K562 (cell line): ENCODE measurements around the gene USP5. TPM values are rescaled to one million over a fixed set of nuclear protein-coding genes. Genes with fewer than 3 reads are reported as not detected.

Source experiments
- ATAC-seq: fragments of 200-7000 bp; cut with Tn5 transposase; 3 replicates; pipeline ENCODE4 v1.9.1; 2020; ENCODE audit warnings: moderate library complexity
- BruUV-seq: library from RNA; stranded (reverse); fragments of 400-500 nt; replicated peaks from 2 replicates; lab custom pipeline; 2021; lab: Mats Ljungman, UMichigan
- CTCF ChIA-PET: fragments of 300-600 bp; formaldehyde crosslinking; extraction: SDS; loops from one replicate; lab custom pipeline; 2021; ENCODE audit warnings: low intra/inter-chr PET ratio; lab: Yijun Ruan, JAX
- POLR2A ChIA-PET: fragments of 300-600, 350-650 bp; sonication (Branson Sonifier 250); formaldehyde crosslinking; extraction: SDS; loops from one replicate; lab custom pipeline; 2021; ENCODE audit warnings: antibody characterized with exemption, inconsistent platforms; lab: Yijun Ruan, JAX
- DNase-seq, 4 experiments: peaks; one replicate each; pipeline versions ENCODE4 v3.0.0 to v3.0.0-alpha.2; 2011 to 2018; ENCODE audit warnings: low spot score in 3 of 4, mixed read lengths in 3 of 4; ENCODE audit errors: extremely low read depth in 1 of 4
- FAIRE-seq: peaks from 2 replicates; lab custom pipeline; 2011; peaks lifted over from hg19 to GRCh38; lab: Jason Lieb, UNC
- H2AFZ ChIP-seq: 2 replicates; pipeline ENCODE4 v1.6.0; 2011; ENCODE audit warnings: low read depth, low read length, control low read depth, inconsistent platforms
- H3K27ac ChIP-seq: fragments of 200-600 bp; 3 replicates; pipeline ENCODE4 v1.8.0; 2011; ENCODE audit warnings: low read depth, mild to moderate bottlenecking, control low read depth, inconsistent platforms, low read length, moderate library complexity, mixed read lengths; ENCODE audit errors: extremely low read depth
- H3K27me3 ChIP-seq, 2 experiments: fragments of 300-600 bp in 1 of 2; 2 replicates in 1 of 2; 3 replicates in 1 of 2; pipeline versions ENCODE4 v1.6.0 to v1.8.0; 2011; ENCODE audit warnings: inconsistent platforms in 2 of 2, low read length in 2 of 2, mild to moderate bottlenecking in 1 of 2, mixed read lengths in 1 of 2, moderate library complexity in 1 of 2; ENCODE audit not compliant: control insufficient read depth in 2 of 2, insufficient read depth in 2 of 2
- H3K36me3 ChIP-seq: fragments of 300-600 bp; 3 replicates; pipeline ENCODE4 v1.8.0; 2011; ENCODE audit warnings: mild to moderate bottlenecking, low read length, inconsistent platforms; ENCODE audit not compliant: control insufficient read depth, insufficient read depth
- H3K4me1 ChIP-seq, 2 experiments: fragments of 200-600 bp in 1 of 2; replicated peaks in 1 of 2; 2 replicates in 1 of 2; 3 replicates in 1 of 2; pipeline versions ENCODE4 v1.5.1 to v1.8.0; 2011; ENCODE audit warnings: inconsistent platforms in 2 of 2, low read length in 2 of 2, mild to moderate bottlenecking in 1 of 2, mixed read lengths in 1 of 2, moderate library complexity in 1 of 2; ENCODE audit not compliant: control insufficient read depth in 2 of 2, insufficient read depth in 2 of 2
- H3K4me2 ChIP-seq: 2 replicates; pipeline ENCODE4 v1.6.1; 2011; ENCODE audit warnings: low read length, control low read depth, inconsistent platforms, mixed read lengths; ENCODE audit not compliant: insufficient read depth
- H3K4me3 ChIP-seq: fragments of 200-600 bp; sonication (generic), shearing (Covaris generic); 2 replicates; pipeline ENCODE4 v1.5.1; 2016; ENCODE audit warnings: control low read depth, inconsistent platforms
- H3K79me2 ChIP-seq: fragments of 200-600 bp; 3 replicates; pipeline ENCODE4 v1.8.0; 2011; ENCODE audit warnings: low read length, inconsistent platforms; ENCODE audit not compliant: control insufficient read depth, insufficient read depth
- H3K9ac ChIP-seq, 2 experiments: 2 replicates each; pipeline versions ENCODE4 v1.6.0 to v1.6.1; 2011; ENCODE audit warnings: low read depth in 2 of 2, low read length in 2 of 2, control low read depth in 1 of 2, inconsistent platforms in 1 of 2, mild to moderate bottlenecking in 1 of 2, mixed read lengths in 1 of 2; ENCODE audit not compliant: insufficient read depth in 1 of 2
- H3K9me1 ChIP-seq: one replicate; pipeline ENCODE4 v1.6.0; 2011; ENCODE audit warnings: inconsistent platforms, mild to moderate bottlenecking, low read length, moderate library complexity; ENCODE audit not compliant: control insufficient read depth, insufficient read depth
- H3K9me3 ChIP-seq: replicated peaks from 2 replicates; pipeline ENCODE4 v1.5.1; 2011; ENCODE audit warnings: low read depth, low read length, inconsistent platforms; ENCODE audit not compliant: control insufficient read depth, insufficient read depth
- H4K20me1 ChIP-seq: replicated peaks from 2 replicates; pipeline ENCODE4 v1.6.1; 2011; ENCODE audit warnings: low read length, inconsistent platforms, mixed read lengths; ENCODE audit not compliant: control insufficient read depth, insufficient read depth
- ATF6 ChIP-seq: sonication (generic); formaldehyde crosslinking; IDR thresholded peaks from 2 replicates; pipeline ENCODE4 v1.4.0; 2020; ENCODE audit warnings: mild to moderate bottlenecking, missing genetic modification reagents
- PHB ChIP-seq: fragments of 250-450 bp; sonication (Bioruptor Pico); IDR thresholded peaks from 2 replicates; pipeline ENCODE4 v1.5.0; 2021
- POLR2A ChIP-seq: fragments of 450-650 bp; conservative IDR thresholded peaks from 2 replicates; pipeline ENCODE4 v1.6.1; 2016
- SETDB1 ChIP-seq: IDR thresholded peaks from one replicate; pipeline ENCODE4 v1.6.1; 2012; ENCODE audit warnings: low read length, control low read depth, inconsistent platforms
- SIN3B ChIP-seq: fragments of 450-650 bp; IDR thresholded peaks from 2 replicates; pipeline ENCODE4 v1.6.1; 2017; ENCODE audit warnings: low read depth, mild to moderate bottlenecking, moderate library complexity
- ZNF785 ChIP-seq: fragments of 250-450 bp; sonication (Bioruptor Pico); IDR thresholded peaks from 2 replicates; pipeline ENCODE4 v1.4.0; 2020; ENCODE audit warnings: mild to moderate bottlenecking
- WGBS: fragments of 100-300 bp; shearing (Covaris generic); methylation state at CpG from one replicate; pipeline ENCODE4 v1.1.6; 2016; ENCODE audit warnings: low coverage, mixed read lengths; ENCODE audit not compliant: insufficient coverage; ENCODE audit errors: missing lambda C conversion rate; 5-methylcytosine and 5-hydroxymethylcytosine counted together
- in situ Hi-C: fragments of 300-500 bp; cut with MboI; formaldehyde crosslinking; loops from 4 replicates; pipeline ENCODE4 v1.15.0; 2018; ENCODE audit warnings: inconsistent platforms, mixed read lengths
- intact Hi-C: fragments of 100-400 bp; cut with micrococcal nuclease; formaldehyde crosslinking; loops from 2 replicates; pipeline ENCODE4 v1.14.2; 2022
- polyA plus RNA-seq, 8 experiments: library from polyadenylated mRNA; depleted of rRNA in 4 of 8; stranded (reverse) in 5 of 8; unstranded in 3 of 8; fragments of >200 nt; fragmentation: Nextera tagmentation in 2 of 8; fragmentation: Illumina TruSeq in 1 of 8; extraction: Ambion mirVana in 2 of 8; extraction: Trizol in 1 of 8; gene quantifications; 2 replicates each; pipeline versions ENCODE4 v1.2.1 to v1.2.3, GENCODE V29; 2011 to 2014; ENCODE audit warnings: inconsistent platforms in 1 of 8, missing spikeins in 1 of 8
- total RNA-seq, 7 experiments: library from RNA; depleted of rRNA in 6 of 7; stranded (reverse); fragments of >200 nt in 6 of 7; fragmentation: Illumina TruSeq in 2 of 7; extraction: Trizol in 2 of 7; gene quantifications; 2 replicates each; pipeline versions ENCODE4 v1.2.1 to v1.2.3, GENCODE V29; 2011 to 2021; ENCODE audit warnings: low replicate concordance in 1 of 7

USP5 gene
- total and polyA plus RNA-seq, 9 of the 15 experiments (the other 6 are each of a cell fraction or from before 2014, with no cell fraction given): 1.4 to 107 (median 48.6) TPM

GRCh38 chr12:6909421-6910145 is 57.6 kb downstream of the USP5 start:
- TF ChIP-seq ATF6 (CRISPR knock-in tag) (no peak), ZNF785 (CRISPR knock-in tag) (no peak), SIN3B (no peak), POLR2A (no peak), PHB (no peak), SETDB1 (no peak)
- Histone ChIP-seq H3K9ac (no peak overlapping the region), H3K9me1 (no peaks in the 10 kb centered on the region), H3K36me3 (no peaks in the 10 kb centered on the region), H2AFZ (no peak overlapping the region), H3K4me2 (no peak overlapping the region), H3K4me1 (peaks cover 4 to 27% of the 10 kb centered on the region in 2 experiments; a peak in 4 of 5 replicates), H4K20me1 (no peaks in the 10 kb centered on the region), H3K27me3 (no peaks in the 10 kb centered on the region), H3K79me2 (no peaks in the 10 kb centered on the region), H3K9me3 (no peaks in the 10 kb centered on the region), H3K27ac (no peak overlapping the region), H3K4me3 (no peak overlapping the region)
- WGBS: 53% methylated on average over 4 of the region's 4 CpGs
- intact Hi-C loops (no loop called here), in situ Hi-C loops (no loop called here)
- DNase-seq (no peak), ATAC-seq (no peak), FAIRE-seq (no peak)
- POLR2A ChIA-PET: interaction anchor here (0.6 to 0.8 kb wide), 4 partner anchors 10 to 220 kb away, joined by 3 read pairs; partner anchors contain the start of genes C12orf57, RNU7-1 and TPI1
- no TSS peak for BruUV-seq
- CTCF ChIA-PET: no interaction called here
